ENCODE measurements around the gene FOXL2. TPM values are rescaled to one million over a fixed set of nuclear protein-coding genes. Genes with fewer than 3 reads are reported as not detected.

The FOXL2 gene
- total and polyA plus RNA-seq, 2 of the 13 experiments (the other 11 are each of a cell fraction or from before 2014, with no cell fraction given): not detected

- TF ChIP-seq, protein P1, sequence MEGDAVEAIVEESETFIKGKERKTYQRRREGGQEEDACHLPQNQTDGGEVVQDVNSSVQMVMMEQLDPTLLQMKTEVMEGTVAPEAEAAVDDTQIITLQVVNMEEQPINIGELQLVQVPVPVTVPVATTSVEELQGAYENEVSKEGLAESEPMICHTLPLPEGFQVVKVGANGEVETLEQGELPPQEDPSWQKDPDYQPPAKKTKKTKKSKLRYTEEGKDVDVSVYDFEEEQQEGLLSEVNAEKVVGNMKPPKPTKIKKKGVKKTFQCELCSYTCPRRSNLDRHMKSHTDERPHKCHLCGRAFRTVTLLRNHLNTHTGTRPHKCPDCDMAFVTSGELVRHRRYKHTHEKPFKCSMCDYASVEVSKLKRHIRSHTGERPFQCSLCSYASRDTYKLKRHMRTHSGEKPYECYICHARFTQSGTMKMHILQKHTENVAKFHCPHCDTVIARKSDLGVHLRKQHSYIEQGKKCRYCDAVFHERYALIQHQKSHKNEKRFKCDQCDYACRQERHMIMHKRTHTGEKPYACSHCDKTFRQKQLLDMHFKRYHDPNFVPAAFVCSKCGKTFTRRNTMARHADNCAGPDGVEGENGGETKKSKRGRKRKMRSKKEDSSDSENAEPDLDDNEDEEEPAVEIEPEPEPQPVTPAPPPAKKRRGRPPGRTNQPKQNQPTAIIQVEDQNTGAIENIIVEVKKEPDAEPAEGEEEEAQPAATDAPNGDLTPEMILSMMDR (CRISPR knock-in tag; IDR thresholded peaks at IDR 0.05): peak; percentile 95
- TF ChIP-seq LCORL (IDR thresholded peaks at IDR 0.05) (no peak), LCORL (CRISPR knock-in tag; IDR thresholded peaks at IDR 0.05) (peak; percentile 64; the same call in 1 of the 2 replicates), IRF9 (CRISPR knock-in tag; IDR thresholded peaks at IDR 0.05; ENCODE audit: borderline replicate concordance) (peak; percentile 28; the same call in 1 of the 2 replicates), USF2 (IDR thresholded peaks at IDR 0.05; ENCODE audit: low read depth, low read length) (peak; percentile 45), USF2 (CRISPR knock-in tag; IDR thresholded peaks at IDR 0.05; ENCODE audit: borderline replicate concordance) (peak; percentile 75; the same call in 1 of the 2 replicates), ISL2 (CRISPR knock-in tag; IDR thresholded peaks at IDR 0.05) (no peak), ZNF275 (CRISPR knock-in tag; IDR thresholded peaks at IDR 0.05; ENCODE audit: borderline replicate concordance) (no peak), BORCS8-MEF2B (CRISPR knock-in tag; IDR thresholded peaks at IDR 0.05) (no peak), ZNF768 (CRISPR knock-in tag; IDR thresholded peaks at IDR 0.05) (0 out of 2 replicates have a peak, but pooled peaks have one; percentile 32), ZNF800 (CRISPR knock-in tag; IDR thresholded peaks at IDR 0.05) (peak; percentile 78; the same call in 1 of the 2 replicates), ZBTB34 (CRISPR knock-in tag; IDR thresholded peaks at IDR 0.05) (0 out of 2 replicates have a peak, but pooled peaks have one; percentile 12), MXI1 (IDR thresholded peaks at IDR 0.05; ENCODE audit: borderline replicate concordance, low read depth, low read length) (no peak), TBX2 (CRISPR knock-in tag; IDR thresholded peaks at IDR 0.05; ENCODE audit: borderline replicate concordance) (peak; percentile 16; the same call in 1 of the 2 replicates), ZMYM4 (CRISPR knock-in tag; IDR thresholded peaks at IDR 0.05) (peak; percentile 61; the same call in 1 of the 2 replicates), ZNF891 (CRISPR knock-in tag; IDR thresholded peaks at IDR 0.05) (peak; percentile 61; the same call in 1 of the 2 replicates), MTF2 (CRISPR knock-in tag; IDR thresholded peaks at IDR 0.05; ENCODE audit: borderline replicate concordance) (peak; percentile 79; the same call in 1 of the 2 replicates)
Observed at GRCh38 chr3:138935863-138936740, 10.8 kb downstream of the FOXL2 start (continued).
